Measurements from ENCODE around the gene KDM5B. TPM values are rescaled to one million over a fixed set of nuclear protein-coding genes. Genes with fewer than 3 reads are reported as not detected.

Gene KDM5B
- total RNA-seq, 2 donors from 2014 or later = 28.7 to 36.8 TPM

- H3K27ac ChIP-seq = no peak overlapping the region
- H3K27me3 ChIP-seq = no peaks in the 10 kb centered on the region
- H3K4me1 ChIP-seq = no peaks in the 10 kb centered on the region
- intact Hi-C loops (cut with DNase I) = no loop called here
- H3K9me3 ChIP-seq = no peaks in the 10 kb centered on the region
- H3K4me3 ChIP-seq = no peak overlapping the region
- no peak for TF ChIP-seq CTCF (IDR thresholded peaks at IDR 0.05)
- TF ChIP-seq POLR2A (IDR thresholded peaks at IDR 0.05) = no peak
- no peaks in the 10 kb centered on the region for H3K36me3 ChIP-seq (replicated peaks in 1 of 2; ENCODE audit: insufficient read depth in 1 of 2, low read depth in 2 of 2)
- DNase-seq = no peak
- ATAC-seq = no peak
- WGBS, 2 donors = 30 to 61% methylated on average over 2 of the region's 2 CpGs
Measured at GRCh38 chr1:202821467-202821866, 13.2 kb upstream of the KDM5B start.

GRCh38 chr1:202818819-202819218, 10.6 kb upstream of the KDM5B start:
- DNase-seq (no peak), ATAC-seq (no peak)
- no peaks in the 10 kb centered on the region for H3K4me1 ChIP-seq
- no peaks in the 10 kb centered on the region for H3K36me3 ChIP-seq (replicated peaks in 1 of 2; ENCODE audit: insufficient read depth in 1 of 2, low read depth in 2 of 2)
- no peak overlapping the region for H3K27ac ChIP-seq
- intact Hi-C loops (cut with DNase I) = no loop called here
- H3K4me3 ChIP-seq = no peak overlapping the region
- no peaks in the 10 kb centered on the region for H3K9me3 ChIP-seq
- 43 to 62% methylated on average over 1 of the region's 1 CpG for WGBS, 2 donors
- no peaks in the 10 kb centered on the region for H3K27me3 ChIP-seq
- TF ChIP-seq CTCF (IDR thresholded peaks at IDR 0.05) (no peak), POLR2A (IDR thresholded peaks at IDR 0.05) (no peak)

GRCh38 chr1:202815120-202815519, 6.9 kb upstream of the KDM5B start:
- Histone ChIP-seq H3K36me3 (replicated peaks in 1 of 2; ENCODE audit: insufficient read depth in 1 of 2, low read depth in 2 of 2) (no peaks in the 10 kb centered on the region), H3K27me3 (no peaks in the 10 kb centered on the region), H3K4me3 (no peak overlapping the region), H3K27ac (no peak overlapping the region), H3K9me3 (no peaks in the 10 kb centered on the region), H3K4me1 (peaks cover 13% of the 10 kb centered on the region)
- DNase-seq (no peak), ATAC-seq (no peak)
- intact Hi-C loops (cut with DNase I) = no loop called here
- TF ChIP-seq POLR2A (IDR thresholded peaks at IDR 0.05) (no peak), CTCF (IDR thresholded peaks at IDR 0.05) (no peak)
- 69 to 78% methylated on average over 10 of the region's 10 CpGs for WGBS, 2 donors

GRCh38 chr1:202812176-202813026, 4.2 kb upstream of the KDM5B start:
- Histone ChIP-seq H3K36me3 (replicated peaks in 1 of 2; ENCODE audit: insufficient read depth in 1 of 2, low read depth in 2 of 2) (no peaks in the 10 kb centered on the region), H3K27ac (no peak overlapping the region), H3K27me3 (no peaks in the 10 kb centered on the region), H3K4me1 (peaks cover 13% of the 10 kb centered on the region), H3K4me3 (no peak overlapping the region), H3K9me3 (no peaks in the 10 kb centered on the region)
- peak in 2 of 4 donors; percentile 11 to 16 for DNase-seq
- 61 to 63% methylated on average over 8 to 9 of the region's 9 CpGs for whole genome bisulfite sequencing, 2 donors
- ATAC-seq = no peak
- intact Hi-C loops (cut with DNase I) = no loop called here
- TF ChIP-seq POLR2A (IDR thresholded peaks at IDR 0.05) = no peak

GRCh38 chr1:202811296-202812175, 3.3 kb upstream of the KDM5B start:
- DNase-seq (peak in 3 of 4 donors; percentile 15 to 31 (median 28)), ATAC-seq (no peak)
- H3K4me3 ChIP-seq = peak overlapping the region; percentile 57 to 68
- 8 to 15% methylated on average over 32 to 43 of the region's 43 CpGs for WGBS, 2 donors
- H3K4me1 ChIP-seq = peaks cover 15% of the 10 kb centered on the region
- no peaks in the 10 kb centered on the region for H3K36me3 ChIP-seq (replicated peaks in 1 of 2; ENCODE audit: insufficient read depth in 1 of 2, low read depth in 2 of 2)
- intact Hi-C loops (cut with DNase I) = no loop called here
- no peaks in the 10 kb centered on the region for H3K9me3 ChIP-seq
- peak overlapping the region in 2 of 4 donors; percentile 47 to 74 for H3K27ac ChIP-seq
- no peak for TF ChIP-seq CTCF (IDR thresholded peaks at IDR 0.05)
- TF ChIP-seq POLR2A (IDR thresholded peaks at IDR 0.05) = no peak
- H3K27me3 ChIP-seq = no peaks in the 10 kb centered on the region

Data from body of pancreas (tissue), 4 donors.